Measurements from ENCODE around the gene STRN4. TPM values are rescaled to one million over a fixed set of nuclear protein-coding genes. Genes with fewer than 3 reads are reported as not detected.

The STRN4 gene
- polyA plus RNA-seq, 1 experiment, result 48.1 TPM

DNA sequence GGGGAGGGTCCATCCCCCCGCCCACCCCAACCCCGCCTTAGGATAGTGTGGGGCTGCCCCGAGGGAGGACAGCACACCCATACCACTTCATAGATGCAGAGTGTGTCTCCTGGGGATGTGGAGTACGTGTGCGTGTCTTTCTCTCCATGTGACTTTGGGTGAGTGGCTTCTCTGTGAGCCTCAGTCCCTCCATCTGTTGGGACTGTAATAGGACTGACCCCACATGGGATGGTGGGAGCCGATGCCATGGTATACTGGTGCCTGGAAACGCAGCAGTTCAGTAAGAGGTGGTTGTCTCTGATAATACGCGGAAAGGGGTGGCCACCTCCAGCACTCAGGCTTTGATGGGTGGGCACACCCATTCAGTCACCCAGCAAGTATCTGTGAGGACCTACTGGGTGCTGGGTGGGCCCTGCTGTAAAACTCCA, 28.5 kb downstream of the STRN4 start:
- H3K27ac ChIP-seq (ENCODE audit: low read depth, low read length), result peak overlapping the region; percentile 21
- no peak for DNase-seq (ENCODE audit: low read depth, low spot score)
- ChIA-PET CTCF (interaction anchor here (0.8 to 1.2 kb wide), 2 partner anchors 11 to 40 kb away, joined by 3 to 4 read pairs; no protein-coding TSS in a partner anchor), POLR2A (no interaction called here)
- peak overlapping the region; percentile 76 for H3K4me3 ChIP-seq (ENCODE audit: low read depth, low read length)
- TF ChIP-seq, protein P1, sequence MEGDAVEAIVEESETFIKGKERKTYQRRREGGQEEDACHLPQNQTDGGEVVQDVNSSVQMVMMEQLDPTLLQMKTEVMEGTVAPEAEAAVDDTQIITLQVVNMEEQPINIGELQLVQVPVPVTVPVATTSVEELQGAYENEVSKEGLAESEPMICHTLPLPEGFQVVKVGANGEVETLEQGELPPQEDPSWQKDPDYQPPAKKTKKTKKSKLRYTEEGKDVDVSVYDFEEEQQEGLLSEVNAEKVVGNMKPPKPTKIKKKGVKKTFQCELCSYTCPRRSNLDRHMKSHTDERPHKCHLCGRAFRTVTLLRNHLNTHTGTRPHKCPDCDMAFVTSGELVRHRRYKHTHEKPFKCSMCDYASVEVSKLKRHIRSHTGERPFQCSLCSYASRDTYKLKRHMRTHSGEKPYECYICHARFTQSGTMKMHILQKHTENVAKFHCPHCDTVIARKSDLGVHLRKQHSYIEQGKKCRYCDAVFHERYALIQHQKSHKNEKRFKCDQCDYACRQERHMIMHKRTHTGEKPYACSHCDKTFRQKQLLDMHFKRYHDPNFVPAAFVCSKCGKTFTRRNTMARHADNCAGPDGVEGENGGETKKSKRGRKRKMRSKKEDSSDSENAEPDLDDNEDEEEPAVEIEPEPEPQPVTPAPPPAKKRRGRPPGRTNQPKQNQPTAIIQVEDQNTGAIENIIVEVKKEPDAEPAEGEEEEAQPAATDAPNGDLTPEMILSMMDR (IDR thresholded peaks at IDR 0.05; ENCODE audit: low read depth, low read length), result no peak
- no peaks in the 10 kb centered on the region; the same call in 1 of the 2 replicates for H3K9me3 ChIP-seq (ENCODE audit: control insufficient read depth, insufficient read depth, low read length)
- no peaks in the 10 kb centered on the region for H3K27me3 ChIP-seq (ENCODE audit: control insufficient read depth, insufficient read depth, low read length)

DNA sequence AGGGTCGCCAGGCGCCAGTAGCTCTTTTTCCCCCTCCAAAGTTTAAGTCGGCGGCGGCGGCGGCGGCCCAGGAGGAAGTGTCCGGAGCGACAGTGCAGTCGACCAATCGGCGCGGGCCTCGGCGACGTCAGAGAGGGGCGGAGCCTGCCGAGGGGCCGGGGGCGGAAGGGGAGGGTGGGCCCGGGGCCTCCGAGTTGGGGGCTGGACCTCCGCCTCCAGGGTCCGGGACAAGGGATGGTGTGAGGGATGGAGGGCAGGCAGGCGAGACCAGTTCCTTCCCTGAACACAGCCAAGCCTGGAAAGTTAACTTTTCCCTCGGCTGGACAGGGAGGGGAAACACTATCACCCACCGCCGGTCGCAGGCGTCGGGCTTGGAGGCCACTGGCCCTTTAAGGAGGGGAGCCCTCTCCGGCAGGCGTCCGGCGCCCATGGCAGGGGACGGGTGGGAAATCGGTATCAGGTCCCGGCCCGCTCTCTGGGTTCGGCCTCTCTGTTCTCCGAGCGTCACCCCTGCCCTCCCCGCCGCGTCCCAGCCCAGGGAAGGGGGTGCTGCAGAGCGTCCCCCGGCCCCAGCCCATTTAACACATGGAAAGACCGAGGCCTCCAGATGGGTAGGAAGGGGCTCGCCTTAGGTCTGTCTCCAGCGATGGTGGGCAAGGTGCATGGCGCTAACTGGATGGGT, 29.1 kb downstream of the STRN4 start, which contains the start of gene PRKD2:
Gene PRKD2, minus strand, starts transcription at position 81 of the 682 bp plus-strand sequence. CDS start 744 bp downstream, outside the sequence.
- Histone ChIP-seq H3K4me3 (ENCODE audit: low read depth, low read length) (peak within 1 kb of the TSS; percentile 76), H3K27me3 (ENCODE audit: control insufficient read depth, insufficient read depth, low read length) (no peaks in the 10 kb centered on the region), H3K9me3 (ENCODE audit: control insufficient read depth, insufficient read depth, low read length) (no peaks in the 10 kb centered on the region; the same call in 1 of the 2 replicates), H3K27ac (ENCODE audit: low read depth, low read length) (peak within 1 kb of the TSS; percentile 21)
- ChIA-PET CTCF (interaction anchor here (6.5 kb wide), 1 partner anchor 13 kb away, joined by 46 read pairs; no protein-coding TSS in a partner anchor), POLR2A (interaction anchor here (1.0 kb wide), 1 partner anchor 13 kb away, joined by 3 read pairs; no protein-coding TSS in a partner anchor)
- TF ChIP-seq, protein P1 (IDR thresholded peaks at IDR 0.05; ENCODE audit: low read depth, low read length), result no peak
- DNase-seq (ENCODE audit: low read depth, low spot score), result peak; percentile 43

DNA sequence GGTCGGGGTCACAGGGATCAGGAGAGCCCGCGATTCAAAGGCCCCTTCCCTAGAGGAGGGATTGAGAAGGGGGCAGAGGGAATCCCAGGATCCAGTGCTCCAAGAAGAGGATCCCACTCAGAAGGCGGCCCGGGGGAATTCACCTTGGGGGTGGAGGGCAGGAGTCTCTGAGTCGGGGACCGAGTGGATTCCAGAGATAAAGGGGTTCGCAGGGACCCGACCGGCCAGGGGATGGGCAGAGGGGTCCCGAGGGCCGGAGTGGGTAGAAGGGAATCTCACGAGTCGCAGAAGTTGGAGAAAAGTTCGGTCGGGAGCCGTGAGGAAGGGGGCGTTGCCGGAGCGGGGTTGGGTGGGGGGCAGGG, 29.6 kb downstream of the STRN4 start:
- Histone ChIP-seq H3K9me3 (ENCODE audit: control insufficient read depth, insufficient read depth, low read length) (no peaks in the 10 kb centered on the region; the same call in 1 of the 2 replicates), H3K27me3 (ENCODE audit: control insufficient read depth, insufficient read depth, low read length) (no peaks in the 10 kb centered on the region), H3K4me3 (ENCODE audit: low read depth, low read length) (peak overlapping the region; percentile 76), H3K27ac (ENCODE audit: low read depth, low read length) (peak overlapping the region; percentile 21)
- POLR2A ChIA-PET, result interaction anchor here (1.0 kb wide), 1 partner anchor 14 kb away, joined by 3 read pairs; no protein-coding TSS in a partner anchor
- no peak for DNase-seq (ENCODE audit: low read depth, low spot score)
- CTCF ChIA-PET, result interaction anchor here (6.5 kb wide), 1 partner anchor 13 kb away, joined by 46 read pairs; no protein-coding TSS in a partner anchor
- TF ChIP-seq, protein P1 (IDR thresholded peaks at IDR 0.05; ENCODE audit: low read depth, low read length), result no peak

DNA sequence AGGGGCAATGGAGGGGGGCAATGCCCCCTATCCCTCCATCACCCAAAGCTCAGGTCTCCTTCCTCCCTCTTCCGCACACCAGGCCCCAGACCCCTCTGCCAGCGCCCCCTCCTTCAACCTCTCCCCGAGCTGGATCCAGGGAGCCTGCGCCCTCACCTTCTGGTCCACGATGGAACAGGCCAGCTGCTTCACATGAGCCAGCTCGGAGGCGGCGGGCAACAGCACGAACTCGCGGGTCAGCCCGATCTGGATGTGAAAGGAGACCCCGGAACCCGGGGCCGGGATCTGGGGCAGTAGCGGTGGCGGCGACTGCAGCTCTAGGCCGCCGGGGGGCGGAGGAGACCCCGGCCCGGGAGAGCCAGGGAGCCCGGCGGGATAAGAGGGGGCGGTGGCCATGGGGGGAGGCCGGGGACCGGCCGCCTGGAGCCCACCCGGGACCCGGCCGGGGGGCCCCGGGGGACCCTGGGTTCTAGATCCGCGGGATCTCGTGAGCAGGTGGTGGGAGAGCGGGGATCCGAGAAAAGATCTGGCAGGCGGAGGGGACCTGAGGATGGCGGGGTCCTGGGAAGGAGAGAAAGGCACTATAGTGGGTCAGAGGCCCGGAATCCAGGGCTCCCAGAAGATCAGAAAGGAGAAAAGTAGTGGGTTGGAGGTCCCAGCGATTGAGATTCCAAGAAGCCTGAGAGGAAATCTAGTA, 30.1 kb downstream of the STRN4 start:
- peak overlapping the region; percentile 76 for H3K4me3 ChIP-seq (ENCODE audit: low read depth, low read length)
- H3K9me3 ChIP-seq (ENCODE audit: control insufficient read depth, insufficient read depth, low read length), result no peaks in the 10 kb centered on the region; the same call in 1 of the 2 replicates
- no peaks in the 10 kb centered on the region for H3K27me3 ChIP-seq (ENCODE audit: control insufficient read depth, insufficient read depth, low read length)
- ChIA-PET POLR2A (interaction anchor here (0.6 to 1.0 kb wide), 2 partner anchors 15 to 72 kb away, joined by 3 read pairs; partner anchors contain the start of gene SLC1A5), CTCF (interaction anchor here (1.5 to 6.5 kb wide), 2 partner anchors 12 kb away, joined by 8 to 46 read pairs; no protein-coding TSS in a partner anchor)
- H3K27ac ChIP-seq (ENCODE audit: low read depth, low read length), result no peak overlapping the region
- no peak for DNase-seq (ENCODE audit: low read depth, low spot score)
- TF ChIP-seq, protein P1 (IDR thresholded peaks at IDR 0.05; ENCODE audit: low read depth, low read length), result no peak

All from AG04450 (cell line).